AG09319 (cell line): ENCODE measurements around the gene DLGAP1.

ENCODE experiments used
- DNase-seq: peaks from one replicate; pipeline ENCODE4 v3.0.0-alpha.2; 2010; ENCODE audit warnings: low read depth; ENCODE audit errors: extremely low read depth
- CTCF ChIP-seq: IDR thresholded peaks from 2 replicates; pipeline ENCODE4 v1.5.1; 2011; ENCODE audit warnings: low read depth, mild to moderate bottlenecking, inconsistent platforms, low read length, moderate library complexity

Gene DLGAP1

DNA sequence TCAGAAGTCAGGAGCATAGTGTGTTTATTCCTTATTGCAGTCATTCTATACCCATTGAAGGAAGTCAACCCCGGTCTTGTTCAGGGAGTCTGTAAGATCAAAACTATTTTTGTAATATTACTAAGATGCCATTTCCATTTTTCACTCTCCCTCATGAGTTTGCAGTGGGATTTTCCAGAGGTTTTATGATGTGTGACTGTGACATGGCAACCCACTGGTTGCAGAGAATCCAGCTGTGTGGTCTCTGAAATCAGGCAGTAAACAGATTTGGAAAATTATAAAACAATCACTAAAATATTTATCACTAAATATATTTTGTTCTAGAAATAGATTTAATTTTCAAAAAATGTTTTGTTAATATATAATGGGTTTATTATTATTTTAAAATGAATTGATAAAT, 38.1 kb downstream of the DLGAP1 start:
- TF ChIP-seq CTCF, result no peak
- DNase-seq, result no peak

- TF ChIP-seq CTCF, result no peak
These were observed 42.8 kb downstream of the DLGAP1 start for GRCh38 chr18:4412286-4412685.

DNA sequence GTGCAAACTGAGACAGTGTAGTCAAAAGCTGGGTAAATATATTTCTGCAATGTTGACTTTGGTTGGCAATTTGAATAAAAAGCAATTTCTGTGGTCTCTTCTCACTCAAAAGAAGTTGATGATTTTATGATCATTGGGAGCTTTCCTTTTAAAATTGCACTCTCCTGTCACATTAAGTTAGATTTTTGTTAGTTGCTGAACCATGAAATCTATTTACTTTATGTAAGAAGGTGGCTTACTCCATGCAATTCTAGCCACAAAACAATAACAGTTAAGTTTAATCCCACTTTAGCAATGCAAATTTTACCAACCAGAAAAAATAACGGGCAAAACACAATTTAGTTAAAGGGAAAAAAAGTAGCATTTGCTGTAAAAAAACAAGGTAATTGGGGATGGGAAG, 48.3 kb downstream of the DLGAP1 start:
- DNase-seq, result no peak
- TF ChIP-seq CTCF, result no peak

More at GRCh38 chr18:4412286-4412685, 42.8 kb downstream of the DLGAP1 start:
- DNase-seq, result no peak

DNA sequence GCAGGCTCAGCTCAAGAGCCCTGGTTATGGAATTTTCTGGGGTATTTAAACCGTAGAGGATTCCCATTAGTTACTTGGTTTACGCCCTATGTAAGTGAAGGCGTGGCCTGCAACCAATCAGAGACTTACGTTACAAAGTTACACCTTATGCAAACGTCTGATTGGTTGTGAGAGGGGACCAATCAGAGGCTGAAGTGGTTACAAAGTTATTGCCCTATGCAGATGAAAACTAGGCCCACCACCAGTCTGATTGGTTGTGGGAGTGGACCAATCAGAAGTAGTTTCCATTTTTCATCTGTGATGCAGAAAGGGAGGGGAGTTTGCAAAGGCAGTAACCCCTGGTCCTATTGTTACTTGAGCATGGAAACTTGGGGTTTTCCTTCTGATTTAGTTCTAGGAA, 49.1 kb downstream of the DLGAP1 start:
- DNase-seq, result no peak
- TF ChIP-seq CTCF, result no peak

- TF ChIP-seq CTCF, result no peak
These were observed 51.3 kb downstream of the DLGAP1 start for GRCh38 chr18:4403836-4404235.

GRCh38 chr18:4400911-4401310, 54.2 kb downstream of the DLGAP1 start:
- TF ChIP-seq CTCF, result no peak
- DNase-seq, result no peak

More at GRCh38 chr18:4403836-4404235, 51.3 kb downstream of the DLGAP1 start:
- DNase-seq, result no peak

GRCh38 chr18:4399929-4400328, 55.2 kb downstream of the DLGAP1 start:
- TF ChIP-seq CTCF, result no peak
- no peak for DNase-seq
